ENCODE results near the gene CRADD.

The CRADD gene

GRCh38 chr12:93673084-93673483 lies 4.1 kb upstream of the CRADD start:
- DNase-seq = no peak

DNA sequence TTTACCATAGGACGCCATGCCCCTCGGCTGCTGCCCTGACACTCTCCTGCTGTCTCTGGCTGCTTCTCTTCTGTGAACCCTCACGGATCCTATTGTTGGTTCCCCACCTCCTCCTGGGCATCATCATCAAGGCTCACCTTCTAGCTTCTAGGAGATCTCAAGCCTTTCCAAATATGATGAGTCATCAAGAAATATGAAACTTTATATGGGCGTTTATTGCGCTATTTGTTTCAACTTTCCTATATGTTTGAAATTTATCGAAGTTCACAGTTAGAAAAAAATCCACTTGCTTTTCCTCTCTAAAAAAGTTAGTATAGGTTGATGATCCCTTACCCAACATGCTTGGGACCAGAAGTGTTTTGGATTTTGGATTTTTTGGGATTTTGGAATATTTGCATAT lies 2.8 kb upstream of the CRADD start:
- no peak for DNase-seq

DNA sequence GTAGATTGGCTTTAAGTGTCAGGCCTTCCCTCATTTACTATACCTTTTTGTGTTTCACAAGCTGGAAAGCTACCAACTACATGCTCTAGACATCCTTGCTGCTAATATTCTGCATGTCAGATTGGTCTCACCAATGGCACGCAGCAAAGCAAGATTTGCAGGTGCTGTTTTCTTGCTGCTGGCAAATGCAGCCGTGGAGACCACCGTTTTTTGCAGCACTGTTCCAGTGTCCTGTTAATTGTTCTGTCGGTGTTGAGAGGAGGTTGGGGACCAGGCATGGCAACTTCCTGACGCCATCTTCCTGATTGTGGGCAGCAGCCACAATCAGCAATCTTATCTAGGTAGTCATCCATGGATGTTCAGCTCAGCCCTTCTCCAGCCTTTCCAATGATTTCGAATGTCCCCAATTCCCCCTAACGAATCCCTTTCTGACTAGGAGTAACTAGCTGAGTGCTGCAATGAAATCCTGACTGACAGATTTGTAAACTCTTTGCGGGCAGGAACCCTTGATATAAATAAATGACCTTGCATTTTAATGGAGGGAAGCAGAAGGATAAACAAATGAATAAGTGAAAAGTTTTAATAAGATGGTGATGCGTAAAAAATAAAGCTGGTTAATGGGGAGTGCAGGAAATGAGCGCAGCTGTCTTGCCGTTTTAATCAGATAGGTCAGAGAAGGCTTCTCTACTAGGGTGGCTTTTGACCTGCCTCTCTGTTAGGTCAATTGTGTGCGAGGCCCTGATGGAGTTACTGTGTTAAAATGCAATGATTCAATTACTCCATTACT lies 574 bp upstream of the CRADD start:
- no peak for DNase-seq

DNA sequence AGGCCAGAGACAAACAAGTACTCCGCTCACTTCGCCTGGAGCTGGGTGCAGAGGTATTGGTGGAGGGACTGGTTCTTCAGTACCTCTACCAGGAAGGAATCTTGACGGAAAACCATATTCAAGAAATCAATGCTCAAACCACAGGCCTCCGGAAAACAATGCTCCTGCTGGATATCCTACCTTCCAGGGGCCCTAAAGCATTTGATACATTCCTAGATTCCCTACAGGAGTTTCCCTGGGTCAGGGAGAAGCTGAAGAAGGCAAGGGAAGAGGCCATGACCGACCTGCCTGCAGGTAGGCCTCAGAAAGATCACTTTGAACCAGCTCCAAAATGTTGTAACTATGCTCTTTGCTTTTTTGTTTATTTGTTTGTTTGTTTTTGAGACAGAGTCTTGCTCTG lies 1.6 kb downstream of the CRADD start:
- DNase-seq = no peak

DNA sequence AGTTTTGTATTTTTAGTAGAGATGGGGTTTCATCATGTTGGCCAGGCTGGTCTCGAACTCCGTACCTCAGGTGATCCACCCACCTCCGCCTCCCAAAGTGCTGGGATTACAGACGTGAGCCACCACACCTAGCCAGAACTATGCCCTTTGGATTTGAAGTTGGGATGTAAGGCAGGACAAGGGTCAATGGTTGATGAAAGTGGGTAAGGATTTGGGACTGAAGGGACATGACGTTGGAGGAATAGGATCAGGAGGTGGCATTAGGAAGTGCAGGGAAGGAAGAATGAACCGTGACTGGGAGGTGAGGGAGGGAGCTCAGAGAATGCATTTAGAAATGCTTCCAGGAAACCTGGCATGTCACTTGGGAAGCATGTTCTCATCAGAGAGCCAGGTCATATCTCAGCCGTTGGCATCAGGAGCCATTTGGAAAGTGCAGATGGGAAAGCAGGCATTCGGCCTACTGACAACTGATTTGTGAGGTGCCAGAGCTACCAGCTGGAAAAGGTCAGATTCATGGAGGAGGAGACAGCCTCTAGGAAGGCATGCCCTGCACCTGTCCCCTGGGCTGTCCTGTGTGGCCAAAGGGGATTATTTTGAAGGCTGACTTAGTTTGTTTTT lies 2.2 kb downstream of the CRADD start:
- no peak for DNase-seq

DNA sequence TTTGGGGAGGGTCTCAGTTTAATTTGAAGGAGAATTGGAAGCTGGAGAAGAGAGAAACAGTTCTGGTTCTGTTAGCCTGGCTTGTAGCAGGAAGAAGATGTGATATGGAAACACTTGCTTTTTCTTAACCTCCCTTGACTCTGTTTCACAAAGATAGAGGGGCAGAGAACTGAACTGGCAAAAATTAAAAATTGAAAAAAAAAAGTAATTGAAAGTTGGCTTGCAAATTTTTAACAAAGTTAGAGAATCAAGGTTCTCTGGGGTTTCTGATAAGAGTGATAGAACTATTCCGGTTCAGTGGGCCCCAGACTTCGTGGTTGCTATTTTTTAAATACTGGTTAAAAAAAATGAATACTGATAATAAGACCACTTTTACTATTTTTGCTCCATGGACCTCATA lies 2.8 kb downstream of the CRADD start:
- DNase-seq = no peak

DNA sequence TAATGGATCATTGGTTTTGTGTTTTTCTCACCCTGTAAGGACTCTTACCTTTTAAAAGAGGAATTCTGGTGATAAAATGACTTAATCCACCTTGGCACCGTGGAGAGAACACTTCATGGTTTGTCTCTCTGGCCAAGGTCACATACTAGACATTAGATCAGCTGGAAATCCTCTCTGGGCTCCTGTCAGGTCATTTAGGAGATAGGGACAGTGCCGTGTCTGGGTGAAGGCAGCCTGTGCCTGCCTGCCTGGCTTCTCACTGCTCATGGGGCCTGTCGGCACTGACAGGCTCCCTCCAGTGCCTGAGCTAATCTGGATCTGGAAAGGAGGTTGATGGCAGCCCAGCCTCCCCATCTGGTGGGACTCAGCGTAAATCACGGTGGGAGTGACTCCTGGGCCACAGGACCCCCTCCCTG lies 5.7 kb downstream of the CRADD start:
- no peak for DNase-seq

- DNase-seq = no peak
These were observed 6.2 kb downstream of the CRADD start for GRCh38 chr12:93683410-93683809.

- DNase-seq = no peak
These were observed 7.5 kb downstream of the CRADD start for GRCh38 chr12:93684716-93685115.

DNA sequence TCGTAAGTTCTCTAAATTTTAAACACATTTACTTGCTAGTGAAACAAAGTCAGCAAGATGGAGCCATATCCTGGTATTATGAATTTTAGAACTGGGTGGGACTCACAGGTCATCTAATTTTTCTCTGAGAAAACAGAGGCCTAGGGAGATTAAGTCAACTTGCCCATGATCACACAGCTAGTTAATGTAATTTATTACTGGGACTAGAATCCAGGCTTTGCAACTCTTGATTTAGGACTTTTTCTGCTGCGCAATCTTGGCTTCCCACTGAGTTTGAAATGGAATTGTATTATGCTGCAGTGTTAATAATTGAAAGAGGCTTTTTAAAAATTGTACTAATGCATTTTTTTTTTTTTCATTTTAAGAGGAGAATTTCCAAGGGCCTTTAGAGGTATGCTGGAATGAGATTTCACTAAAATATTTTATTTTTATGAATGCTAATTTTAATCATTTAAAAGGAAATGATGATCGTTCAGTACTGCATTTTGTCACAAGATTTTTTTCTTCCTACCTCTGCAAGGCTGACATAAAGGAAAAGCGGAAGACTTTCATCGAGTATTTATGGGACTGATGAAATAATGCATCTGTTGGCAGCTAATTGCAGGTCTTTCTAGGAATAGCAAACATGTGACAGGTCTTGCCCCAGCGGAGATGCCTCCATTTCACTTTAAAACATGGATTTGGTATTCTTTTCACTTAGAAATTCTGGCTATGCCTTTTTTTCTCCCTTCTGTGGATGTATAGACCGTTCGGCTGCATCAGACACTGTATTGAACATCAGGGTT lies 9.6 kb downstream of the CRADD start:
- no peak for DNase-seq

DNA sequence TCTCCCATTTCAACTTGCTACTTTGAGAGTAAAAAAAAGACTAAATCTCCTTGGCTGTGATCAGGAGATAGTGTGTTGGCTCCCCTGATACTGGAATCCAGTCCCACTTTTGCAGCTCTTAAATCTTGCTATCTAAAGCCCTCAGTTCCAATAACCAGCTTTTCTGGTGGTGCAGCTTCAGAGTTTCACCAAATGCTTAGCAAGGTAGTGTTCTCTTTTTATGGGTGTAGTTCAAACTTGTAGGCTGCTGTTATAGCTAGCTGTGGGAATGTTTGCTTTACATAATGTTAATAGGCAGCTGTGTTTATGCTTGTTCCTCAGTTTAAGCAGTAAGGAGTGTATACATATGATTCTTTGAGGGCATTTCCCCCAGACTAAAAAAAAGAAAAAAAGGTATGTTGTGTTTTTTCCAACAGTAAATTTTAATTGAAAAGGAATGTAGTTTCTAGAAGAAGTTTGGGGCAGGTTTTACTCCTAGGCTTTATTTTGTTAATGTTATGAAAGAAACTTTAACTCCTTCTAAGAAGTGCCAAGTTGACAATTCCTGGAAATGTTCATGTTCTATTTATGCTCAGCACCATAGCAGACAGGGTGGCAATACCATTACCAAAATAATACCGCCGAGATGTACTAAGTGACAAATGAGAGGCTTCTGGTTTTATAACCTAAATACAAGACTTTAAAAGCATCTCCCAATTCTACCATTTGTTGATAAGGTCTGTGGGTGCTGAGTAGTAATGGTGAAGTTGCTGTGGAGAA lies 12.1 kb downstream of the CRADD start:
- no peak for DNase-seq

DNA sequence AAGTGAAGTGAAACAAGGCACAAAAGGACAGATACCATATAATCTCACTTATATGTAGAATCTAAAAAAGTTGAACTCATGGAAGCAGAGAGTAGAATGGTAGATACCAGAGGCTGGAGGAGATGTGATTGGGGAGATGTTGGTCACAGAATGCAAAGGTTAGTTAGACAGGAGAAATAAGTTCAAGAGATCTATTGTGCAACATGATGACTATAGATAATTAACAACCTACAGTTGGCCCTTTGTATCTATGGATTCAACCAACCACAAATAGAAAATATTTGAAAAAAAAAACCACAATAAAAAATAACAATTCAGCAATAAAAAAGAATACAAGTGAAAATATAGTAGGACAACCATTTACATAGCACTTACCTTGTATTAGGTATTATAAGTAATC lies 19.3 kb downstream of the CRADD start:
- no peak for DNase-seq

DNA sequence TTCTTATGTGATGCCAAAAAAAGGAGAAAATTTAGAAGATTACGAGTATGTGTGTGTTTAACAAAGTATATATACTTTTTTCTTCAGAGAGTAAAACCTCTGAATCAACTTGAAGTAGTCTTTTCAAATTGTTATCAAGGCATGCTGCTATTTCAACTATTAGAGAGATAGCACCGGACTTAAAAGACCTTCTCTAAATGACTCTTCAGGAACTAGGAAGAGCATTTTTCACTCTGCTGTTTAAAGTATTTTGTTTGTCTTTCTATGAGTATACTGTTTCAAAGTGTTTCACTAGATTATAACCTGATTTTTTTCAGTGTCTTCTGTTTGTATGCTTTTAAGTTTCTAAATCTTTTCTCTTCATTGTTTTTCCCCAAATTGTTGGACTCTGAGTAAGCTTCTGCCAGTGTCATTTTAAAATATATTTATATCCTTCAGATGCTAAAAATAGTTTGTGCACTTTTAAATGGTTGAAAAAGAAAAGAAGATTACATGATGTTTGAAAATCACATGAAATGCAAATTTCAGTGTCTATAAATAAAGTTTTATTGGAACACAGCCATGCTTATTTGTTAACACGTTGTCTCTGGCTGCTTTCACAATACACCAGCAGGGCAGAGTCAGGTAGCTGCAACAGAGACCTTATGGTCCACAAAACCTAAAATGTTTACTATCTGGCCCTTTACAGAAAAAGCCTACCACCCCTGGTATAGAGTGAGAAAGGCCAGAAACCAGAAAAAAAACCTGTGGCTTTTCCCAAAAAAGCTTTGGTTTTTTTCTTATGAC lies 21.3 kb downstream of the CRADD start:
- DNase-seq = no peak

- no peak for DNase-seq
These were observed 22.3 kb downstream of the CRADD start for GRCh38 chr12:93699271-93700145.

GRCh38 chr12:93702707-93703315 lies 25.6 kb downstream of the CRADD start:
- DNase-seq = no peak

GRCh38 chr12:93704122-93704521 lies 26.9 kb downstream of the CRADD start:
- no peak for DNase-seq

GRCh38 chr12:93704625-93705024 lies 27.4 kb downstream of the CRADD start:
- DNase-seq = no peak

DNA sequence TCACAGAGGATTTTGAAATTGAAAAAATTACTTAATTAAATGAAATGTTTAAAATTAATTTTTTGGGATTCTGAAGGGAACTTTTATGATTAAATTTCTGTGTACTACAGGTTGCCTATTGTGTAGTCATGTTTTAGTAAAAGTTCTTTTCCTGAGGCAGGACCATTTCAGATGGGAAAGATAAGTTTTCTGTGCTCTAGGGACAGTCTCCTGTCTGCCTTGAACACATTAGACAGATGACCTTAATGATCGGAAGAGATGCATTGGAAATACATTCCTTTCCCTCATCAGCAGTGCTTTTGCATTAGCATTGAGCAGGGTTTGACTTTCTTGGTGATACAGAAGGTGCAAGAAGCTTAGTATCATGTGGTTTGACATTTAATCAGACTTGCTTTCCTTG lies 28.1 kb downstream of the CRADD start:
- no peak for DNase-seq

- no peak for DNase-seq
These were observed 29.2 kb downstream of the CRADD start for GRCh38 chr12:93706387-93706786.

- no peak for DNase-seq
These were observed 29.6 kb downstream of the CRADD start for GRCh38 chr12:93706824-93707223.

- no peak for DNase-seq
These were observed 30.7 kb downstream of the CRADD start for GRCh38 chr12:93707836-93708235.

Data from T1000 (cell line).